CD4-positive, alpha-beta T cell (primary cell): ENCODE results near the gene SYNGR1. TPM values are rescaled to one million over a fixed set of nuclear protein-coding genes. Genes with fewer than 3 reads are reported as not detected.

Source experiments
- ATAC-seq: fragments of 200-7000 bp; cut with Tn5 transposase; one replicate; pipeline ENCODE4 v1.10.0; 2022; ENCODE audit warnings: mild to moderate bottlenecking; ENCODE audit not compliant: poor library complexity
- CTCF ChIA-PET: fragments of 350-600 bp; sonication (Branson Sonifier 250); formaldehyde crosslinking; loops from one replicate; lab custom pipeline; 2021; ENCODE audit warnings: antibody characterized with exemption, inconsistent platforms; lab: Charles Lee
- POLR2A ChIA-PET: fragments of 350-600 bp; sonication (Branson Sonifier 250); formaldehyde crosslinking; loops from one replicate; lab custom pipeline; 2021; ENCODE audit warnings: antibody characterized with exemption, inconsistent platforms; lab: Charles Lee
- DNase-seq, 14 experiments: peaks; one replicate each; pipeline ENCODE4 v3.0.0-alpha.2; 2013 to 2020; ENCODE audit warnings: mixed read lengths in 2 of 14
- H3K27ac ChIP-seq, 2 donors: one replicate each; pipeline versions ENCODE4 v1.5.1 to v1.7.0; 2013; ENCODE audit warnings: low read length in 2 of 2, low read depth in 1 of 2, mild to moderate bottlenecking in 1 of 2
- H3K27me3 ChIP-seq, 2 experiments: 1 replicate in 1 of 2; 2 replicates in 1 of 2; pipeline versions ENCODE4 v1.6.1 to v1.7.0; 2013; ENCODE audit warnings: low read length in 2 of 2, control low read depth in 1 of 2, mild to moderate bottlenecking in 1 of 2, moderate library complexity in 1 of 2; ENCODE audit not compliant: insufficient read depth in 2 of 2, control insufficient read depth in 1 of 2
- H3K36me3 ChIP-seq: one replicate; pipeline ENCODE4 v1.6.1; 2013; ENCODE audit warnings: low read length, control low read depth; ENCODE audit not compliant: insufficient read depth
- H3K4me1 ChIP-seq: one replicate; pipeline ENCODE4 v1.6.1; 2013; ENCODE audit warnings: low read length, control low read depth; ENCODE audit not compliant: insufficient read depth
- H3K4me3 ChIP-seq: one replicate; pipeline ENCODE4 v1.5.1; 2013; ENCODE audit warnings: mild to moderate bottlenecking, low read length, moderate library complexity
- H3K9me3 ChIP-seq, 2 experiments: 1 replicate in 1 of 2; 2 replicates in 1 of 2; pipeline versions ENCODE4 v1.6.1 to v1.7.0; 2013; ENCODE audit warnings: low read length in 2 of 2, mild to moderate bottlenecking in 2 of 2, control low read depth in 1 of 2, moderate library complexity in 1 of 2; ENCODE audit not compliant: control insufficient read depth in 1 of 2, insufficient read depth in 1 of 2
- H3K27ac Mint-ChIP-seq: one replicate; pipeline ENCODE4 v1.8.0; 2020; ENCODE audit warnings: mixed read lengths
- H3K27me3 Mint-ChIP-seq: one replicate; pipeline ENCODE4 v1.8.0; 2021; ENCODE audit warnings: mixed read lengths
- H3K36me3 Mint-ChIP-seq: one replicate; pipeline ENCODE4 v1.8.0; 2021; ENCODE audit warnings: low read depth, mixed read lengths
- H3K4me1 Mint-ChIP-seq: one replicate; pipeline ENCODE4 v1.8.0; 2021; ENCODE audit warnings: low read depth, mixed read lengths
- H3K4me3 Mint-ChIP-seq: one replicate; pipeline ENCODE4 v1.8.0; 2020; ENCODE audit warnings: mild to moderate bottlenecking, mixed read lengths
- H3K9me3 Mint-ChIP-seq: one replicate; pipeline ENCODE4 v1.8.0; 2020; ENCODE audit warnings: mixed read lengths
- CTCF ChIP-seq: fragments of 200-600 bp; IDR thresholded peaks from one replicate; pipeline ENCODE4 v1.8.0; 2022; ENCODE audit warnings: antibody characterized with exemption, mild to moderate bottlenecking
- intact Hi-C, 2 experiments: fragments of 100-400 bp; cut with DNase I in 1 of 2; cut with micrococcal nuclease in 1 of 2; formaldehyde crosslinking; loops; one replicate each; pipeline versions ENCODE4 v1.15.1 to v1.9.0; 2023 to 2025; cut with DNase I, micrococcal nuclease
- total RNA-seq, 174 experiments: library from RNA in 2 of 174; stranded (reverse) in 2 of 174; gene quantifications; one replicate each; pipeline ENCODE4 v1.2.3 and lab custom pipeline; 2021 to 2026

The SYNGR1 gene
- total RNA-seq, 2 experiments from 2014 or later, result 0.44 to 0.59 TPM

DNA sequence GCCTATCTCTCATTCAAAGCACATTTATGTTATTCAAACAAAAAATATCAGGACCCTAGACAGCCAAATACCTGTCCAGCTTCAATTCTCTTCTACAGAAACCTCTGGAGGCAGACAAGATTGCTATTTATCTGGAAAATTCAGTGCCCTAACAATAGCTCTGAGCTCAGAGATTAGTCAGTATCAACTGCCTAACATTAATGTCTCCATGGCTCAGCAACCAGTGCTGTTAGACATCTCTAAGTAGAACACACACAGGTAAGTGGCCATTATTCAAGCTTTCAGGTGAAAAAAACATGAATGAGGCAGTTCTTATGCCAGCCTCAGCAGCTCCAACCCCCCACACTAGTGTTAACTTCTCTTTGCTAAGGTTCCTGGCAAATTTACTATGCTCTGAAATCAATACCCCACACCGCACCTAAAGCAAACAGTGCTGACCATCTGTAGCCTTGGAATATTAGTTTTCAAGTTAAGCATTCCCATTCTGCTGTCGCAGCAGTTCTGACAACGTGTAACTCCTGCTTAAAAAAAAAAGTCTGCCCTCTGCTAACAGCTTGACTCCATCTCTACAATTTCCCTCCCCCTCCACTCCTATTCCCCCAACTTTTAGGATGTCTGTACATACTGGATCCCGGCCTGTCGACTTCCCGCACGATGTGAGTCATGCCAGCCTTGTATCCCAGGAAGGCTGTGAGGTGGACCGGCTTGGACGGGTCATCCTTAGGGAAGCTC is 31.9 kb upstream of the SYNGR1 start:
- H3K27me3 ChIP-seq, result no peaks in the 10 kb centered on the region
- H3K36me3 ChIP-seq, result peaks cover 56% of the 10 kb centered on the region
- Mint-ChIP-seq H3K36me3 (peaks cover 72% of the 10 kb centered on the region), H3K4me1 (peaks cover 43% of the 10 kb centered on the region), H3K4me3 (peak overlapping the region; percentile 99), H3K9me3 (no peaks in the 10 kb centered on the region), H3K27me3 (no peaks in the 10 kb centered on the region), H3K27ac (peak overlapping the region; percentile 96)
- H3K4me1 ChIP-seq, result peaks cover 66% of the 10 kb centered on the region
- DNase-seq (peak in 1 of 14 experiments; percentile 26), ATAC-seq (no peak)
- POLR2A ChIA-PET, result interaction anchor here (0.6 to 5.9 kb wide), 31 partner anchors 7 to 1474 kb away, joined by 3 to 163 read pairs (median 7); partner anchors contain the start of genes ANKRD54, ATF4, CBX6 and CBX7
- intact Hi-C loops, result loop anchor here (2.0 to 10.0 kb wide), 5 partner anchors 76 to 1263 kb away; partner anchors contain the start of genes PDGFB (in 2 of the 2), CBX7 (in 1 of the 2) and PICK1 (in 1 of the 2)
- no peak for TF ChIP-seq CTCF
- peak overlapping the region; percentile 88 to 92 for H3K27ac ChIP-seq
- no peaks in the 10 kb centered on the region for H3K9me3 ChIP-seq
- CTCF ChIA-PET, result interaction anchor here (0.6 to 5.4 kb wide), 6 partner anchors 102 to 448 kb away, joined by 3 to 43 read pairs (median 8); no protein-coding TSS in a partner anchor
- H3K4me3 ChIP-seq, result peak overlapping the region; percentile 90

GRCh38 chr22:39318507-39319283 is 31.1 kb upstream of the SYNGR1 start:
- Mint-ChIP-seq H3K4me3 (peak overlapping the region; percentile 99), H3K4me1 (peaks cover 43% of the 10 kb centered on the region), H3K36me3 (peaks cover 64% of the 10 kb centered on the region), H3K9me3 (no peaks in the 10 kb centered on the region), H3K27me3 (no peaks in the 10 kb centered on the region), H3K27ac (peak overlapping the region; percentile 96)
- peak overlapping the region; percentile 90 for H3K4me3 ChIP-seq
- peak; percentile 17 for ATAC-seq
- H3K36me3 ChIP-seq, result peaks cover 48% of the 10 kb centered on the region
- DNase-seq, result peak in 10 of 14 experiments; percentile 18 to 76 (median 34)
- H3K4me1 ChIP-seq, result peaks cover 65% of the 10 kb centered on the region
- intact Hi-C loops, result loop anchor here (1.0 to 10.0 kb wide), 9 partner anchors 76 to 1264 kb away; partner anchors contain the start of genes CBX7 (in 2 of the 2), PDGFB (in 2 of the 2), ATF4 (in 1 of the 2) and CBX6 (in 1 of the 2)
- CTCF ChIA-PET, result interaction anchor here (0.6 to 5.4 kb wide), 9 partner anchors 80 to 449 kb away, joined by 3 to 43 read pairs (median 6); partner anchors contain the start of genes ATF4, CBX7 and TAB1
- peak overlapping the region; percentile 88 to 92 for H3K27ac ChIP-seq
- H3K27me3 ChIP-seq, result no peaks in the 10 kb centered on the region
- POLR2A ChIA-PET, result interaction anchor here (0.6 to 5.9 kb wide), 46 partner anchors 8 to 1538 kb away, joined by 3 to 163 read pairs (median 6); partner anchors contain the start of genes ANKRD54, ATF4, CBX6 and CBX7
- H3K9me3 ChIP-seq, result no peaks in the 10 kb centered on the region
- TF ChIP-seq CTCF, result no peak
